Osteoblast (primary cell): ENCODE data around the gene DCLK2. TPM values are rescaled to one million over a fixed set of nuclear protein-coding genes. Genes with fewer than 3 reads are reported as not detected.
"Not testable (repeated sequence)": the region's sequence is repeated elsewhere in the genome, so short reads cannot be mapped to it uniquely, and the experiment has no call there.

Source experiments
- DNase-seq: peaks from one replicate; pipeline ENCODE4 v3.0.0; 2011; ENCODE audit warnings: low spot score, mixed read lengths; ENCODE audit not compliant: insufficient read length; ENCODE audit errors: missing footprints
- H2AFZ ChIP-seq: 2 replicates; pipeline ENCODE4 v1.6.0; 2011; ENCODE audit warnings: mild to moderate bottlenecking, low read length
- H3K27ac ChIP-seq: 2 replicates; pipeline ENCODE4 v1.5.1; 2011; ENCODE audit warnings: mild to moderate bottlenecking, low read depth, low read length, moderate library complexity
- H3K27me3 ChIP-seq: 2 replicates; pipeline ENCODE4 v1.6.0; 2012; ENCODE audit warnings: mild to moderate bottlenecking, control low read depth, inconsistent platforms, low read length, moderate library complexity; ENCODE audit not compliant: insufficient read depth
- H3K36me3 ChIP-seq: 2 replicates; pipeline ENCODE4 v1.5.1; 2011; ENCODE audit warnings: mild to moderate bottlenecking, low read length, control low read depth, moderate library complexity; ENCODE audit not compliant: insufficient read depth
- H3K4me1 ChIP-seq: 2 replicates; pipeline ENCODE4 v1.5.1; 2011; ENCODE audit warnings: mild to moderate bottlenecking, low read length, control low read depth, moderate library complexity; ENCODE audit not compliant: insufficient read depth
- H3K4me2 ChIP-seq: 2 replicates; pipeline ENCODE4 v1.6.0; 2011; ENCODE audit warnings: mild to moderate bottlenecking, low read length; ENCODE audit not compliant: insufficient read depth
- H3K4me3 ChIP-seq: fragments of 200-600 bp; sonication (generic); 3 replicates; pipeline ENCODE4 v1.5.1; 2012; ENCODE audit warnings: mild to moderate bottlenecking, low read length, inconsistent platforms; ENCODE audit not compliant: insufficient read depth
- H3K79me2 ChIP-seq: 2 replicates; pipeline ENCODE4 v1.6.0; 2012; ENCODE audit warnings: mild to moderate bottlenecking, low read length, control low read depth, inconsistent platforms; ENCODE audit not compliant: insufficient read depth
- H3K9me3 ChIP-seq: 2 replicates; pipeline ENCODE4 v1.5.1; 2011; ENCODE audit warnings: low read depth, low read length, control low read depth
- H4K20me1 ChIP-seq: 2 replicates; pipeline ENCODE4 v1.6.0; 2012; ENCODE audit warnings: mild to moderate bottlenecking, low read length, control low read depth; ENCODE audit not compliant: insufficient read depth
- CTCF ChIP-seq: IDR thresholded peaks from 2 replicates; pipeline ENCODE4 v1.5.1; 2011; ENCODE audit warnings: mild to moderate bottlenecking, low read depth, low read length, moderate library complexity; ENCODE audit errors: extremely low read depth
- total RNA-seq: library from RNA; depleted of rRNA; stranded (reverse); fragments of >200 nt; gene quantifications from 2 replicates; pipeline ENCODE4 v1.2.3, GENCODE V29; 2012

The DCLK2 gene
- total RNA-seq, 1 donor = 11.6 TPM

DNA sequence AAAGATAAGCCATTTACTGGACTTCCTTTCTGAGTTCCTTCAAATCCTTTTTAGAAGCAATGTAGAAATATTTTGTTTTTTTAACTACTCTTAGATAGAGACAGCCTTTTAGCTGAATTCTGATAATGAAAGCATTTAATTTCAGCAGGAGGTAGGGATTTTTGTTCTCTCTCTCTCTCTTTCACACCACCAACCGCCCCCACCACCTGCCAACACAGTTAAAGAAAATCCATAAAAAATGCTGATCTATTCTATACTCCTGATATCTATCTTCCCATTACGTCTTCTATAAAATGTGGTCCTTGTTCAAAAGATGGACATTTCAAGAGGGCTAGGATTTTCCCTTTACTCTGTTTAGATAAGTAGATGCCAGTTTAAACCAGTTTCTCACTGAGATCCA is 104.5 kb downstream of the DCLK2 start:
- Histone ChIP-seq H3K4me2 (no peak overlapping the region), H3K9me3 (no peaks in the 10 kb centered on the region), H4K20me1 (peaks cover 2% of the 10 kb centered on the region), H2AFZ (no peak overlapping the region), H3K27me3 (no peaks in the 10 kb centered on the region), H3K4me3 (no peak overlapping the region), H3K79me2 (peaks cover 6% of the 10 kb centered on the region), H3K36me3 (no peaks in the 10 kb centered on the region), H3K27ac (no peak overlapping the region), H3K4me1 (peaks cover 7% of the 10 kb centered on the region)
- DNase-seq = no peak
- no peak for TF ChIP-seq CTCF

- not testable (repeated sequence) for H3K4me2 ChIP-seq, H3K27me3 ChIP-seq, H4K20me1 ChIP-seq, H2AFZ ChIP-seq, H3K4me3 ChIP-seq, H3K4me1 ChIP-seq, H3K9me3 ChIP-seq, H3K36me3 ChIP-seq, H3K79me2 ChIP-seq, DNase-seq, H3K27ac ChIP-seq
Measured at GRCh38 chr4:150185033-150185432, 106.8 kb downstream of the DCLK2 start.

- H2AFZ ChIP-seq = no peak overlapping the region
- H3K79me2 ChIP-seq = no peaks in the 10 kb centered on the region
- H4K20me1 ChIP-seq = no peaks in the 10 kb centered on the region
- H3K4me1 ChIP-seq = no peaks in the 10 kb centered on the region
- no peak for TF ChIP-seq CTCF
- H3K4me2 ChIP-seq = no peak overlapping the region
- no peak for DNase-seq
- no peaks in the 10 kb centered on the region for H3K36me3 ChIP-seq
- no peaks in the 10 kb centered on the region for H3K27me3 ChIP-seq
- no peaks in the 10 kb centered on the region for H3K9me3 ChIP-seq
- H3K27ac ChIP-seq = no peak overlapping the region
- H3K4me3 ChIP-seq = no peak overlapping the region
Measured at GRCh38 chr4:150192986-150193385, 114.7 kb downstream of the DCLK2 start.

DNA sequence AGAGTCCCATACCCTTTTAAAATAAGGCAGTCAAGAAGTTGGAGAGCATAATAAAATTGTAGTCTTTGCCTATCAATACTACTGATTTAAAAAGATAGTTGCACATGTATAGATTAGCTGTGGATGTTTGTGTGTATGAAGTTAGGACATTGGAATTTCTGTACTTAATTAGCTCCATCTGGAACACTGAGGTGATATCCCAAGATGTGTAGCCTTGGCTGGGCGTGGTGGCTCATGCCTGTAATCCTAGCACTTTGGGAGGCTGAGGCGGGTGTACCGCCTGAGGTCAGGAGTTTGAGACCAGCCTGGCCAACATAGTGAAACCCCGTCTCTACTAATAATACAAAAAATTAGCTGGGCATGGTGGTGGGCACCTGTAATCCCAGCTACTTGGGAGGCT is 119.0 kb downstream of the DCLK2 start:
- not testable (repeated sequence) for DNase-seq, H3K36me3 ChIP-seq, H3K27me3 ChIP-seq, H3K27ac ChIP-seq, H3K4me2 ChIP-seq, H3K79me2 ChIP-seq, H3K4me1 ChIP-seq, H3K9me3 ChIP-seq, H3K4me3 ChIP-seq, H4K20me1 ChIP-seq, H2AFZ ChIP-seq

DNA sequence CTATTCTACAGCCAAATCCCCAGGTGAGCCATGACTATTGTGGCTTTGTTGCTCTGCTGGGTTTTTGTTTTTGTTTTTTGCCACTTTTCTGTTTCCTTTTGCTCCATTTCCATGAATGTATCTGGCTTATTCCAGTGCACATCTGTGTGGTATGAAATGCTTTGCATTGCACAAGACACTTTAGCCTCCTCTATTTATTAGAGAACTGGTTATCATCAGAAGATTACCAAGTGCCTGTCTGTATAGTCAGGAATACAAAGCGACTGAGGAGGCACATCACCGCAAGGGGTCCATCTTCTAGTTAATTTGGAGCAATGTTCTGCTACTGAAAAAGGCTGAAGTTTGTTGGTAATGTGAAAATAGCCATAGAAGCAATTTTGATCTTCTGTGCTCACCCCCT is 120.8 kb downstream of the DCLK2 start:
- Histone ChIP-seq H3K4me2 (no peak overlapping the region), H3K9me3 (no peaks in the 10 kb centered on the region), H3K4me1 (no peaks in the 10 kb centered on the region), H2AFZ (no peak overlapping the region), H4K20me1 (no peaks in the 10 kb centered on the region), H3K27ac (no peak overlapping the region), H3K79me2 (no peaks in the 10 kb centered on the region), H3K4me3 (no peak overlapping the region), H3K36me3 (peaks cover 9% of the 10 kb centered on the region), H3K27me3 (no peaks in the 10 kb centered on the region)
- TF ChIP-seq CTCF = no peak
- DNase-seq = no peak
